Stomach (tissue), 9 donors: Measurements from ENCODE around the gene HDHD3. TPM values are rescaled to one million over a fixed set of nuclear protein-coding genes. Genes with fewer than 3 reads are reported as not detected.

Experiments
- DNase-seq, 2 donors: peaks; one replicate each; pipeline versions ENCODE4 v3.0.0 to v3.0.0-alpha.2; 2013 to 2019
- H3K27ac ChIP-seq, 5 donors: fragments of 200-600 bp in 4 of 5; sonication (generic) in 4 of 5; one replicate each; pipeline ENCODE4 v1.5.1; 2013 to 2019; ENCODE audit warnings: mild to moderate bottlenecking in 1 of 5, moderate library complexity in 1 of 5
- H3K27me3 ChIP-seq, 3 donors: fragments of 200-600 bp; sonication (generic); one replicate each; pipeline ENCODE4 v1.5.1; 2017 to 2019; ENCODE audit warnings: mixed run types in 1 of 3
- H3K36me3 ChIP-seq, 4 donors: fragments of 200-600 bp; sonication (generic); 1 replicate in 3 of 4; 2 replicates in 1 of 4; pipeline ENCODE4 v1.5.1; 2016 to 2019
- H3K4me1 ChIP-seq, 4 donors: fragments of 200-600 bp; sonication (generic); one replicate each; pipeline ENCODE4 v1.5.1; 2016 to 2019
- H3K4me3 ChIP-seq, 4 donors: fragments of 200-600 bp; sonication (generic) in 3 of 4; one replicate each; pipeline ENCODE4 v1.5.1; 2016 to 2019; ENCODE audit warnings: mild to moderate bottlenecking in 1 of 4
- H3K9me3 ChIP-seq, 4 donors: fragments of 200-600 bp; sonication (generic); one replicate each; pipeline ENCODE4 v1.5.1; 2016 to 2019
- CTCF ChIP-seq, 7 experiments: fragments of 450-650 bp in 4 of 7; fragments of 200-600 bp in 3 of 7; sonication (generic) in 3 of 7; IDR thresholded peaks; one replicate each; pipeline ENCODE4 v1.5.1; 2016 to 2019; ENCODE audit warnings: antibody characterized with exemption in 7 of 7, control low read depth in 2 of 7, mild to moderate bottlenecking in 1 of 7
- EP300 ChIP-seq: sonication (generic); formaldehyde crosslinking; IDR thresholded peaks from one replicate; pipeline ENCODE4 v1.6.1; 2017; ENCODE audit warnings: antibody characterized with exemption
- POLR2A ChIP-seq, 4 donors: fragments of 450-650 bp; IDR thresholded peaks; one replicate each; pipeline ENCODE4 v1.6.1; 2016; ENCODE audit warnings: antibody characterized with exemption in 4 of 4, control low read depth in 2 of 4, mild to moderate bottlenecking in 1 of 4, moderate library complexity in 1 of 4
- POLR2AphosphoS5 ChIP-seq, 3 donors: sonication (generic); formaldehyde crosslinking; IDR thresholded peaks; one replicate each; pipeline ENCODE4 v1.6.1; 2016; ENCODE audit warnings: antibody characterized with exemption in 3 of 3
- WGBS, 5 donors: extraction: QIAGEN DNeasy Blood & Tissue Kit in 3 of 5; methylation state at CpG; one replicate each; pipeline versions ENCODE4 v1.1.5 to v1.1.7; 2013 to 2018; 5-methylcytosine and 5-hydroxymethylcytosine counted together
- intact Hi-C: fragments of 100-400 bp; cut with DNase I; formaldehyde crosslinking; loops from one replicate; pipeline ENCODE4 v1.15.1; 2023; ENCODE audit warnings: low total_unique reads
- polyA plus RNA-seq, 3 donors: library from polyadenylated mRNA; stranded (reverse); fragments of 200-250 nt; gene quantifications; one replicate each; pipeline ENCODE4 v1.2.3, GENCODE V29; 2013
- total RNA-seq, 5 donors: library from RNA; depleted of rRNA; stranded (reverse); fragments of >200 nt; gene quantifications; one replicate each; pipeline versions ENCODE4 v1.1.0 to v1.2.3, GENCODE V29; 2014 to 2016
- donor health status: healthy with polysubstance abuse.
- donor health status: Bipolar disorder and iron deficiency.
- donor health status: healthy.

Gene HDHD3
- total and polyA plus RNA-seq, 8 donors: 41.3 to 120 (median 66.7) TPM

- peaks cover 0 to 19% (median 0%) of the 10 kb centered on the region in 3 donors for H3K27me3 ChIP-seq
- intact Hi-C loops: loop anchor here (10.0 kb wide), 1 partner anchor 46 kb away; no protein-coding TSS in a partner anchor
- no peak for TF ChIP-seq EP300
- H3K9me3 ChIP-seq: no peaks in the 10 kb centered on the region
- peak overlapping the region; percentile 61 to 73 (median 71) for H3K4me3 ChIP-seq
- DNase-seq: no peak
- WGBS, 5 donors: 10 to 19% (median 18%) methylated on average over 12 to 13 of the region's 13 CpGs
- H3K4me1 ChIP-seq: peaks cover 6 to 35% (median 26%) of the 10 kb centered on the region in 4 donors
- no peaks in the 10 kb centered on the region for H3K36me3 ChIP-seq
- peak overlapping the region in 3 of 5 donors; percentile 80 to 89 (median 83) for H3K27ac ChIP-seq
Observed at GRCh38 chr9:113349066-113349444, 27.7 kb downstream of the HDHD3 start.

DNA sequence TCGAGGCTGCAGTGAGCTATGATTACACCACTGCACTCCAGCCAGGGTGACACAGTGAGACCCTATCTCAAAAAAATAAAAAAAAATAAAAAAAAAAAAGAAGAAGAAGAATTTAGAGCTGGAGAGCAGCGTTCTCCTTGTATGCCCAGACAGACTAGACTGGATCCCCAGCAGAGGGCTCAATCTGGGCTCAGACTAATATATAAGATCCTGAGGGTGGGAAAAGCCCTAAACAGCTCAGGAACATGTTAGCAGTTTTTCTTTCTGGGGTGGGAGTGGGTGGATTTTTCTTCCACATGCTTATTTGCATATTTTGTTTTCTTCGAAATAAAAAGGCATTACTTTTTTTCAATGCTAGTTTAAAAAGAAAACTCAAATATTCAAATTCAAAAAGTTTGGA lies 28.3 kb downstream of the HDHD3 start:
- intact Hi-C loops: loop anchor here (10.0 kb wide), 1 partner anchor 46 kb away; no protein-coding TSS in a partner anchor
- DNase-seq: no peak
- Histone ChIP-seq H3K27ac (no peak overlapping the region), H3K9me3 (no peaks in the 10 kb centered on the region), H3K27me3 (peaks cover 0 to 19% (median 0%) of the 10 kb centered on the region in 3 donors), H3K4me1 (peaks cover 8 to 41% (median 29%) of the 10 kb centered on the region in 4 donors), H3K4me3 (no peak overlapping the region), H3K36me3 (no peaks in the 10 kb centered on the region)
- WGBS, 5 donors: 85 to 92% (median 87%) methylated on average over 3 of the region's 3 CpGs
- TF ChIP-seq EP300: no peak
- TF ChIP-seq CTCF (IDR thresholded peaks at IDR 0.05): no peak
- no peak for TF ChIP-seq POLR2AphosphoS5 (IDR thresholded peaks at IDR 0.05)
- no peak for TF ChIP-seq POLR2A (IDR thresholded peaks at IDR 0.05)

DNA sequence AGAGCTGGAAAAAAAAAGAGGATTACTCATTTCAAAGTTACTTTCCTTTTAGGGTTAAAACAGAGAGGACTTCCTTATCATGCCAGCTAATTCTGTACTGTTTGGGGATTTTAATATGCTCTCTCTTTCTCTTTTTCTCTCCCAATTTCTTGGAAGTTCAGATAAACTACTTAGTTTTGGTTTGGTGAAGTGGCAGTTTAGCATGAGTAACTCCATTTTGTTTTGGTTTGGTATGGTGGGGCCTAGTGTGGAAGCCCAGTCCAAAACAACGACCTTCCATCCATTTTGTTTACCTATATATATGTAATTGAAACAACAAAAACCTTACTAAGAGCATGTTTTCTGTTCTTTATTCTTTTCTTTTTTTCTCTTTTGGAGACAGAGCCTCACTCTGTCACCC lies 31.1 kb downstream of the HDHD3 start:
- H3K4me3 ChIP-seq: no peak overlapping the region
- no peak overlapping the region for H3K27ac ChIP-seq
- H3K27me3 ChIP-seq: peaks cover 0 to 13% (median 0%) of the 10 kb centered on the region in 3 donors
- H3K4me1 ChIP-seq: peaks cover 8 to 34% (median 19%) of the 10 kb centered on the region in 4 donors
- no peaks in the 10 kb centered on the region for H3K9me3 ChIP-seq
- DNase-seq: no peak
- no peaks in the 10 kb centered on the region for H3K36me3 ChIP-seq
- intact Hi-C loops: loop anchor here (10.0 kb wide), 1 partner anchor 49 kb away; no protein-coding TSS in a partner anchor
- no peak for TF ChIP-seq CTCF (IDR thresholded peaks at IDR 0.05)
- TF ChIP-seq EP300: no peak
- no peak for TF ChIP-seq POLR2AphosphoS5 (IDR thresholded peaks at IDR 0.05)
- TF ChIP-seq POLR2A (IDR thresholded peaks at IDR 0.05): no peak
- WGBS, 5 donors: 0 to 70% (median 37%) methylated on average over 1 of the region's 1 CpG

DNA sequence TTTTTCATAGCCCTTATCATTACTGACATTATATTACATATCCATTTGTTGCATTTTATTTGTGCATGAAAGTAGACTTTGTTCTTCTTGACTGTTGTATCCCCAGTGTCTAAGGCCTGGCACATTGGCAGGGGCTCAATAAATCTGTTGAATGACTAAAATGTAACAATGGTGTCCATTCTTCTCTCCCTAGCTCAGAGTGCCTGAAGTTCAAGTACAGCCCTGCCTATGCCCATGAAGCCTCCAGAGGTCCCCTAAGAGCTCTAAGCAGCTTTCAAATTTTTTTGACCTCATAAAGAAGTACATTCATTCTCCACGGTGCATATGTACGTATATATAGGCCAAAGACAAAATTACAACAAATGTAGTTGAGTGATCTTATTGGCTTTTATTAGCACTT lies 31.6 kb downstream of the HDHD3 start:
- Histone ChIP-seq H3K4me3 (no peak overlapping the region), H3K4me1 (peaks cover 6 to 33% (median 16%) of the 10 kb centered on the region in 4 donors), H3K27me3 (peaks cover 0 to 9% (median 0%) of the 10 kb centered on the region in 3 donors), H3K27ac (peak overlapping the region in 1 of 5 donors; percentile 77), H3K36me3 (no peaks in the 10 kb centered on the region), H3K9me3 (no peaks in the 10 kb centered on the region)
- 45 to 61% (median 55%) methylated on average over 2 of the region's 2 CpGs for WGBS, 5 donors
- DNase-seq: peak in 1 of 2 donors; percentile 25
- TF ChIP-seq POLR2AphosphoS5 (IDR thresholded peaks at IDR 0.05): no peak
- no peak for TF ChIP-seq EP300
- no peak for TF ChIP-seq CTCF (IDR thresholded peaks at IDR 0.05)
- no peak for TF ChIP-seq POLR2A (IDR thresholded peaks at IDR 0.05)
- intact Hi-C loops: loop anchor here (10.0 kb wide), 1 partner anchor 50 kb away; no protein-coding TSS in a partner anchor

GRCh38 chr9:113343732-113344231 lies 33.0 kb downstream of the HDHD3 start:
- peak overlapping the region in 4 of 5 donors; percentile 45 to 80 (median 75) for H3K27ac ChIP-seq
- TF ChIP-seq CTCF (IDR thresholded peaks at IDR 0.05) (no peak), POLR2AphosphoS5 (IDR thresholded peaks at IDR 0.05) (peak; percentile 1 to 54 (median 11))
- 25 to 48% (median 26%) methylated on average over 1 of the region's 1 CpG for WGBS, 5 donors

More at GRCh38 chr9:113343732-113344231, 33.0 kb downstream of the HDHD3 start:
- DNase-seq: peak; percentile 76 to 88
- Histone ChIP-seq H3K9me3 (no peaks in the 10 kb centered on the region), H3K27me3 (no peaks in the 10 kb centered on the region), H3K36me3 (no peaks in the 10 kb centered on the region), H3K4me3 (no peak overlapping the region), H3K4me1 (peaks cover 8 to 35% (median 20%) of the 10 kb centered on the region in 4 donors)
- intact Hi-C loops: loop anchor here (10.0 kb wide), 1 partner anchor 51 kb away; no protein-coding TSS in a partner anchor
